ENCODE results near the gene DHDH.

Gene DHDH

DNA sequence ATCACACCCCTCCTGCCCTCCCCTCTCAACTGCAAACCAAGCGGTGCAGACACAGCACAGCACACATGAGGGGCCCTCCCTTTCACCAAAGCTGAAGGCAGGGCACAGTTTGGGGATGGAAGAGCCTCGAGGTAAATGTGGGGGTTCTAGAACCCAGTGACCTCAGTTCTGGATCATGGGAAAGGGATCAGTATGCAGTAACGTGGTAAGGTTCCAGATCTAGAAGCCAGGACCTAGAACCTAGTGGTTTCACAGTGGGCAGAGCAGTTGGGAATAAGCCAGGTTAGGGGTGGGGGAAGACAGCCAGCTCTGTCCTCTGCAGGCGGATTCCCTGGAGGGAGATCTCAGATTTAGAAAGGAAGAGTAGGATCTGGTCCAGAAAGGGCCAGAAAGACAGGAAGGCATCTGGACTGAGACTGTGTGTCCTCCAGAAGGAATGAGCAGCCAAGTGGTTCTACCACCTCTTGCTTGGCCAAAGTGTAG lies 34.7 kb downstream of the DHDH start:
- Histone ChIP-seq H3K36me3 (ENCODE audit: insufficient read depth, low read length) (peaks cover 60% of the 10 kb centered on the region), H3K9me3 (ENCODE audit: insufficient read depth, low read length, severe bottlenecking) (no peaks in the 10 kb centered on the region), H3K27ac (ENCODE audit: low read length) (no peak overlapping the region), H3K9ac (ENCODE audit: low read depth, low read length) (no peak overlapping the region), H2AFZ (ENCODE audit: low read depth, low read length) (no peak overlapping the region), H3K4me2 (ENCODE audit: insufficient read depth, low read length) (no peak overlapping the region), H3K4me1 (ENCODE audit: insufficient read depth, low read length) (peaks cover 41% of the 10 kb centered on the region), H3K79me2 (ENCODE audit: insufficient read depth, low read length) (peaks cover 22% of the 10 kb centered on the region), H3K27me3 (ENCODE audit: insufficient read depth, low read length, poor library complexity) (no peaks in the 10 kb centered on the region), H3K4me3 (ENCODE audit: low read depth in 1 of 2, low read length in 2 of 2) (no peak overlapping the region), H4K20me1 (ENCODE audit: insufficient read depth, low read length) (peaks cover 14% of the 10 kb centered on the region)
- no peak for TF ChIP-seq EZH2 (IDR thresholded peaks at IDR 0.05; ENCODE audit: borderline replicate concordance, low read depth, low read length, severe bottlenecking)
- TF ChIP-seq, protein P1, sequence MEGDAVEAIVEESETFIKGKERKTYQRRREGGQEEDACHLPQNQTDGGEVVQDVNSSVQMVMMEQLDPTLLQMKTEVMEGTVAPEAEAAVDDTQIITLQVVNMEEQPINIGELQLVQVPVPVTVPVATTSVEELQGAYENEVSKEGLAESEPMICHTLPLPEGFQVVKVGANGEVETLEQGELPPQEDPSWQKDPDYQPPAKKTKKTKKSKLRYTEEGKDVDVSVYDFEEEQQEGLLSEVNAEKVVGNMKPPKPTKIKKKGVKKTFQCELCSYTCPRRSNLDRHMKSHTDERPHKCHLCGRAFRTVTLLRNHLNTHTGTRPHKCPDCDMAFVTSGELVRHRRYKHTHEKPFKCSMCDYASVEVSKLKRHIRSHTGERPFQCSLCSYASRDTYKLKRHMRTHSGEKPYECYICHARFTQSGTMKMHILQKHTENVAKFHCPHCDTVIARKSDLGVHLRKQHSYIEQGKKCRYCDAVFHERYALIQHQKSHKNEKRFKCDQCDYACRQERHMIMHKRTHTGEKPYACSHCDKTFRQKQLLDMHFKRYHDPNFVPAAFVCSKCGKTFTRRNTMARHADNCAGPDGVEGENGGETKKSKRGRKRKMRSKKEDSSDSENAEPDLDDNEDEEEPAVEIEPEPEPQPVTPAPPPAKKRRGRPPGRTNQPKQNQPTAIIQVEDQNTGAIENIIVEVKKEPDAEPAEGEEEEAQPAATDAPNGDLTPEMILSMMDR (IDR thresholded peaks at IDR 0.05; ENCODE audit: borderline replicate concordance, extremely low read depth, low read length, poor library complexity, severe bottlenecking), result no peak
- DNase-seq (no peak), ATAC-seq (ENCODE audit: insufficient read depth, low read depth) (no peak)

DNA sequence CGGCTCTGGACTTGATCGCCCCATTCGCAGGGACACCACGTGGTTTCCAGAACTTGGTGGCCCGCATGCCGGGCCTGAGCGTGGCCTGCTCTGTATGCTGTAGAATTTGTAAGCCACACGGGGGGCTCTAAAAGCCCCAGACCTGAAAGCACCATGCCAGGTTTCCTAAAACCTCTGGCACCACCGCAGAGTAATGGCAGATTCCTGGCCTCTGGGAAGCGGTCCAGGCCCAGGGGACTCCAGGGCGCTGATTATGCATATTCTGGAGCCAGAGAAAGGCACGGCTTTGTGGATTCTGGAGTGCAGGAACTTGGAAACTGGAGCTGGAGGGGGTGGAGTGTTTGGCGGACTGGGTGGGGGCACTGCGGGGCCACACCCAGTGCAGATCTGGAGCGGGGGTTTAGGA lies 35.3 kb downstream of the DHDH start:
- no peak overlapping the region for H3K27ac ChIP-seq (ENCODE audit: low read length)
- H3K79me2 ChIP-seq (ENCODE audit: insufficient read depth, low read length), result peaks cover 22% of the 10 kb centered on the region
- ATAC-seq (ENCODE audit: insufficient read depth, low read depth) (no peak), DNase-seq (no peak)
- peaks cover 63% of the 10 kb centered on the region for H3K36me3 ChIP-seq (ENCODE audit: insufficient read depth, low read length)
- H3K27me3 ChIP-seq (ENCODE audit: insufficient read depth, low read length, poor library complexity), result no peaks in the 10 kb centered on the region
- H3K4me2 ChIP-seq (ENCODE audit: insufficient read depth, low read length), result no peak overlapping the region
- H3K4me3 ChIP-seq (ENCODE audit: low read depth in 1 of 2, low read length in 2 of 2), result no peak overlapping the region
- TF ChIP-seq, protein P1 (IDR thresholded peaks at IDR 0.05; ENCODE audit: borderline replicate concordance, extremely low read depth, low read length, poor library complexity, severe bottlenecking), result no peak
- TF ChIP-seq EZH2 (IDR thresholded peaks at IDR 0.05; ENCODE audit: borderline replicate concordance, low read depth, low read length, severe bottlenecking), result no peak
- H2AFZ ChIP-seq (ENCODE audit: low read depth, low read length), result no peak overlapping the region
- no peaks in the 10 kb centered on the region for H3K9me3 ChIP-seq (ENCODE audit: insufficient read depth, low read length, severe bottlenecking)
- peaks cover 35% of the 10 kb centered on the region for H3K4me1 ChIP-seq (ENCODE audit: insufficient read depth, low read length)
- H4K20me1 ChIP-seq (ENCODE audit: insufficient read depth, low read length), result peaks cover 14% of the 10 kb centered on the region
- H3K9ac ChIP-seq (ENCODE audit: low read depth, low read length), result no peak overlapping the region

DNA sequence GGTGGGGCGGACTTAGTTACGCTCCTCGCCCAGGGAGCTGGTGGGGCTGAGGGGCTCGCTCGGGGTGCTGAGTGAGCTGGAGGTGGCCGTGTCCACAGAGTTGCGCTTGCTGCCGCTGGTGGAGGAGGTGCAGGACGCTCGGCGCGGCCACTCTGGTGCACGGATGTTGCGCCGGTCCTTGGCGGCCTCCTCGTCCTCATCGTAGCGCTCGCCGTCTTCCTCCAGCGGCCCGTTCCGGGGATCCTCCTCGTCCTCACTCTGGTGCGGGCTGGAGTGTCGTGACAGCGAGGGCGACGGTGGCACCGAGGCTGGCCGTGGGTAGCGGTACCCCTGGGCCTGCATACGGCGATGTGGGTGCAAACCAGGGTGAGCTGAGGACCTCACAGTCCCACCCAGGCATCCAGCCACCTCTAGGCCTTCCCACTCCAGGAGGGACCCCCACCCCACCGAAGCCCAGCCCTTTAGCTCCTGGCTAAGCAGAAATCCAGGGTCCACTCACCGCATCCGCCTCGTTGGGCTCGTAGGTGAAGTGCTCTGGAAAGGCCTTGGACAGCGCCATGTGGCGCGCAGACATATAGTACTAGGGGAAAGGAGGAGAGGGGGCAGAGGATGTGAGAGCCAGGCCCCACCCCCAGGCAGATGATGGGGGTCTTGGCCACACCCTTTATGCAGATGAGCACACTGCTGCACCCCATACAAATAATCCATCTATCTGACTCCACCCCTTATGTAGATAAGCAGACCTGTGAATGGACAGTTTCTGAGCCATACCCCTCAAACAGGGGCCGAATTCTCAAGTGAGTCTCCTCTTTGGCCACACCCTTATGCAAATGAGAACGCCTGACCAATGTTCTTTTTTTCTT lies 36.0 kb downstream of the DHDH start:
- Histone ChIP-seq H3K79me2 (ENCODE audit: insufficient read depth, low read length) (peaks cover 20% of the 10 kb centered on the region), H3K36me3 (ENCODE audit: insufficient read depth, low read length) (peaks cover 69% of the 10 kb centered on the region), H3K9ac (ENCODE audit: low read depth, low read length) (no peak overlapping the region), H3K4me1 (ENCODE audit: insufficient read depth, low read length) (peaks cover 28% of the 10 kb centered on the region), H4K20me1 (ENCODE audit: insufficient read depth, low read length) (peaks cover 14% of the 10 kb centered on the region), H3K4me3 (ENCODE audit: low read depth in 1 of 2, low read length in 2 of 2) (no peak overlapping the region), H3K4me2 (ENCODE audit: insufficient read depth, low read length) (no peak overlapping the region), H3K27me3 (ENCODE audit: insufficient read depth, low read length, poor library complexity) (no peaks in the 10 kb centered on the region), H3K9me3 (ENCODE audit: insufficient read depth, low read length, severe bottlenecking) (no peaks in the 10 kb centered on the region), H2AFZ (ENCODE audit: low read depth, low read length) (no peak overlapping the region), H3K27ac (ENCODE audit: low read length) (peak overlapping the region; percentile 51; the same call in 1 of the 2 replicates)
- TF ChIP-seq EZH2 (IDR thresholded peaks at IDR 0.05; ENCODE audit: borderline replicate concordance, low read depth, low read length, severe bottlenecking), result no peak
- TF ChIP-seq, protein P1 (IDR thresholded peaks at IDR 0.05; ENCODE audit: borderline replicate concordance, extremely low read depth, low read length, poor library complexity, severe bottlenecking), result no peak
- DNase-seq (peak; percentile 84), ATAC-seq (ENCODE audit: insufficient read depth, low read depth) (peak; percentile 67)

All from DND-41 (cell line).